ENCODE measurements around the gene ZNF688. TPM values are rescaled to one million over a fixed set of nuclear protein-coding genes. Genes with fewer than 3 reads are reported as not detected.

Gene ZNF688
- total and polyA plus RNA-seq, 2 of the 13 experiments (the other 11 are each of a cell fraction or from before 2014, with no cell fraction given) = 2.4 to 5.4 TPM

- no TSS peak for BruUV-seq (replicated peaks)
- Histone ChIP-seq H3K4me2 (ENCODE audit: low read depth, low read length) (no peak overlapping the region), H3K79me2 (ENCODE audit: insufficient read depth, low read length) (no peaks in the 10 kb centered on the region), H3K4me1 (ENCODE audit: insufficient read depth, low read length) (peaks cover 7% of the 10 kb centered on the region), H3K27me3 (ENCODE audit: control insufficient read depth in 1 of 2, insufficient read depth in 2 of 2, low read length in 2 of 2) (no peaks in the 10 kb centered on the region), H2AFZ (ENCODE audit: low read length) (no peak overlapping the region), H3K27ac (ENCODE audit: extremely low read length, insufficient read depth, low read length) (no peak overlapping the region), H3K4me3 (replicated peaks in 1 of 3; ENCODE audit: insufficient read depth in 1 of 3, low read depth in 2 of 3, low read length in 3 of 3) (no peak overlapping the region), H3K9ac (ENCODE audit: insufficient read depth, low read depth, low read length) (no peak overlapping the region), H4K20me1 (ENCODE audit: insufficient read depth, low read length) (no peaks in the 10 kb centered on the region), H3K36me3 (replicated peaks in 1 of 2; ENCODE audit: control insufficient read depth in 1 of 2, insufficient read depth in 2 of 2, low read length in 2 of 2) (peaks cover 1 to 2% of the 10 kb centered on the region in 2 experiments; a peak in 1 of 5 replicates), H3K9me3 (ENCODE audit: low read length) (no peaks in the 10 kb centered on the region)
- CTCF ChIA-PET (ENCODE audit: low intra/inter-chr PET ratio, low total read pairs) = no interaction called here
- POLR2A ChIA-PET = no interaction called here
- DNase-seq (ENCODE audit: low spot score) (no peak), ATAC-seq (no peak), FAIRE-seq (no peak)
- WGBS (ENCODE audit: low lambda C conversion rate) = 98% methylated on average over 4 of the region's 7 CpGs
- intact Hi-C loops (cut with micrococcal nuclease; ENCODE audit: unreplicated experiment) (no loop called here), in situ Hi-C loops (cut with HindIII; ENCODE audit: extremely low pct_ligation_motif_present, low pct_unique_long_range_greater_than_20kb) (no loop called here)
- no peak for TF ChIP-seq ZSCAN9 (CRISPR knock-in tag; IDR thresholded peaks at IDR 0.05; ENCODE audit: borderline replicate concordance)
Observed at GRCh38 chr16:30581457-30581856, 9.9 kb upstream of the ZNF688 start.

- DNase-seq (ENCODE audit: low spot score) = no peak
- no peak overlapping the region for H2AFZ ChIP-seq (ENCODE audit: low read length)
- H3K4me2 ChIP-seq (ENCODE audit: low read depth, low read length) = no peak overlapping the region
- H4K20me1 ChIP-seq (ENCODE audit: insufficient read depth, low read length) = no peaks in the 10 kb centered on the region
- 92% methylated on average over 1 of the region's 1 CpG for WGBS (ENCODE audit: low lambda C conversion rate)
- intact Hi-C loops (cut with micrococcal nuclease; ENCODE audit: unreplicated experiment) (no loop called here), in situ Hi-C loops (cut with HindIII; ENCODE audit: extremely low pct_ligation_motif_present, low pct_unique_long_range_greater_than_20kb) (loop anchor here (5.0 kb wide), 1 partner anchor 48 kb away; no protein-coding TSS in a partner anchor)
- CTCF ChIA-PET (ENCODE audit: low intra/inter-chr PET ratio, low total read pairs) = no interaction called here
- H3K27ac ChIP-seq (ENCODE audit: extremely low read length, insufficient read depth, low read length) = no peak overlapping the region
- H3K4me3 ChIP-seq (replicated peaks in 1 of 3; ENCODE audit: insufficient read depth in 1 of 3, low read depth in 2 of 3, low read length in 3 of 3) = no peak overlapping the region
- peak; percentile 8 for FAIRE-seq
- no peaks in the 10 kb centered on the region for H3K27me3 ChIP-seq (ENCODE audit: control insufficient read depth in 1 of 2, insufficient read depth in 2 of 2, low read length in 2 of 2)
- BruUV-seq (replicated peaks) = no TSS peak
- H3K9me3 ChIP-seq (ENCODE audit: low read length) = no peaks in the 10 kb centered on the region
- 0 out of 5 replicates have a peak, but pooled peaks cover 0 to 2% of the 10 kb centered on the region in 2 experiments for H3K36me3 ChIP-seq (replicated peaks in 1 of 2; ENCODE audit: control insufficient read depth in 1 of 2, insufficient read depth in 2 of 2, low read length in 2 of 2)
- peaks cover 50% of the 10 kb centered on the region for H3K4me1 ChIP-seq (ENCODE audit: insufficient read depth, low read length)
- ATAC-seq = no peak
- POLR2A ChIA-PET = interaction anchor here (1.2 to 1.3 kb wide), 2 partner anchors 16 to 40 kb away, joined by 3 to 5 read pairs; partner anchors contain the start of genes ZNF747 and ZNF764
- no peak overlapping the region for H3K9ac ChIP-seq (ENCODE audit: insufficient read depth, low read depth, low read length)
- peaks cover 2% of the 10 kb centered on the region for H3K79me2 ChIP-seq (ENCODE audit: insufficient read depth, low read length)
- TF ChIP-seq ZNF30 (CRISPR knock-in tag; IDR thresholded peaks at IDR 0.05) (no peak), ZNF776 (CRISPR knock-in tag; IDR thresholded peaks at IDR 0.05) (no peak), ZNF781 (CRISPR knock-in tag; IDR thresholded peaks at IDR 0.05; ENCODE audit: borderline replicate concordance, not compliant biosample characterization) (no peak), FOXP1 (IDR thresholded peaks at IDR 0.05) (no peak), FOXP1 (CRISPR knock-in tag; IDR thresholded peaks at IDR 0.05) (no peak), ZBTB26 (CRISPR knock-in tag; IDR thresholded peaks at IDR 0.05; ENCODE audit: borderline replicate concordance) (no peak), PRDM15 (CRISPR knock-in tag; IDR thresholded peaks at IDR 0.05) (no peak), ZHX1 (CRISPR knock-in tag; IDR thresholded peaks at IDR 0.05; ENCODE audit: low read depth) (no peak), ZSCAN25 (CRISPR knock-in tag; IDR thresholded peaks at IDR 0.05) (no peak), ZNF790 (CRISPR knock-in tag; IDR thresholded peaks at IDR 0.05; ENCODE audit: borderline replicate concordance) (no peak), MIER3 (CRISPR knock-in tag; IDR thresholded peaks at IDR 0.05; ENCODE audit: borderline replicate concordance) (no peak)
Observed at GRCh38 chr16:30574678-30575077, 3.2 kb upstream of the ZNF688 start.

Data from HepG2 (cell line).